ENCODE measurements around the gene AMPD2. TPM values are rescaled to one million over a fixed set of nuclear protein-coding genes. Genes with fewer than 3 reads are reported as not detected.

Gene AMPD2
- polyA plus RNA-seq (ENCODE audit: insufficient read length): 50.3 TPM
- long read RNA-seq, donor 1, partial matches to known transcripts: 12 of 13 reads
- long read RNA-seq, donor 1, other reads (novel, unspliced or antisense): 0 of 13 reads
- long read RNA-seq, donor 2, partial matches to known transcripts: 0 of 2 reads
- long read RNA-seq, donor 2, other reads (novel, unspliced or antisense): 0 of 2 reads
- long read RNA-seq, donor 3, partial matches to known transcripts: 0 of 3 reads
- long read RNA-seq, donor 3, other reads (novel, unspliced or antisense): 0 of 3 reads
- long read RNA-seq, donor 4: 0 reads
- long read RNA-seq, donor 5, transcript AMPD2-202 (18 exons, 3,728 nt): major isoform, 5 of 15 reads
- long read RNA-seq, donor 5, partial matches to known transcripts: 7 of 15 reads
- long read RNA-seq, donor 5, other reads (novel, unspliced or antisense): 0 of 15 reads
- long read RNA-seq, donor 6, partial matches to known transcripts: 7 of 10 reads
- long read RNA-seq, donor 6, other reads (novel, unspliced or antisense): 0 of 10 reads
- long read RNA-seq, donor 7, partial matches to known transcripts: 0 of 6 reads
- long read RNA-seq, donor 7, other reads (novel, unspliced or antisense): 0 of 6 reads
- long read RNA-seq, donor 8, partial matches to known transcripts: 0 of 2 reads
- long read RNA-seq, donor 8, other reads (novel, unspliced or antisense): 0 of 2 reads

- peak; percentile 68 for DNase-seq
Measured at GRCh38 chr1:109619576-109620400, at the start of gene AMPD2, which contains the start of gene GNAT2. Gene AMPD2 (plus strand): TSS chr1:109619837. CDS start chr1:109621176, 1,339 bp downstream. Gene GNAT2 (minus strand): TSS chr1:109619616. CDS start chr1:109612870, 6,746 bp downstream.

DNA sequence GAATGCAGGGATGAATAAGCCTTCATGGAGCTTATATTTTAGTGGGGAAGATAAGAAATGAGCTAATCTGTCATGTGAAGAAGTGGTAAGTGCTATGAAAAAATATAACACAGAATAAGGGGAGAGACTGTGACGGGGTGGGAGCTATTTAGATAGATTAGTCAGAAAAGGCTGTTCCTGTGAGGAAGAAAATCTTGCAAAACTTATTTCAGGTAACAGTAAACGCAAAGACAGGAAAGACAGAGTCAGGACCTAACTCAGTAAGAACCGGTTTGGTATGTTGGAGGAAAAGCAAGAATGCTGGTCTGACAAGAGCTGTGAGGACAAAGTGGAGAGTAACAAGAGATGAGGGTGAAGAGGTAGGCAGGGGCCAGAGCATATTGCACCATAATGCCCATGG is 49.2 kb upstream of the AMPD2 start:
- no peak for DNase-seq

GRCh38 chr1:109573785-109574184 is 45.9 kb upstream of the AMPD2 start:
- no peak for DNase-seq

- no peak for DNase-seq
Measured at GRCh38 chr1:109578947-109579443, 40.6 kb upstream of the AMPD2 start.

DNA sequence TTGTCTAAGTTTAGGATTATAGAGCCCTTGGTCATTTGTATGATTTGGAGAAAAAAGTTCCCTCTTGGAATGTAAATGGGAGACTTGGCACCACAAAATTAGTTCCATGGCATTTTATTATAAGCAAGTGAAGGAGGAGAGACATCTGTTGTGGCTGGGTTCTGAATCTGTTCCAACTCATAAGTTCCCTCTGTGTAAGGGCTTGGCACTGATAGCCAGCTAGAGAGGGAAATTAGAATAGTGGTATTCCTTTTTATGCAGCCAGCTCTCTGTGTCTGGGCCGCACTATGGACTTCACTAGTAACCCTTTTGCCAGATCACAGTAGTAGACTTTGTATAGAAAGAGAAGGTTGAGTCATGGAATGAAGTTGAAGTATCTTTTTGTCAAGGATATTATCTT is 40.1 kb upstream of the AMPD2 start:
- no peak for DNase-seq

GRCh38 chr1:109582021-109582420 is 37.6 kb upstream of the AMPD2 start:
- DNase-seq: no peak

DNA sequence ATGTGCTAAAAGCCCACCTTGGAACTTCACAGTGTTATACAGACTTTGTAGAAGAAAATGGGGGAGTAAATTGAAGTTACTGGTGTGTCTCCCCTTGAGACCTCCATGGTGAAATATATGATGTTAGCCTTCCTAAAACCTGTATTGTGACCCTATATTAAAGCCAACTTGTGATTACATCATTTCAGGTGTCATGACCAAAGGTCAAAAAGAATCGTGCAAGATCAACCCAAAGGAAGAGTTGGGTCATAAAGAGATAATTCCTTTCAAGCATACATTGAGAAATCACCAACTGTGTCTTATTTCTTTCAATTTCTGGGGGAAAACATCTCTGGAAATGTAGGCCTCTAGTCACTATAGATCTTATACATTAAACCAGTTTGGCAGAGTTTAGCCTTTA is 34.9 kb upstream of the AMPD2 start:
- DNase-seq: no peak

- DNase-seq: no peak
Measured at GRCh38 chr1:109586055-109586454, 33.6 kb upstream of the AMPD2 start.

DNA sequence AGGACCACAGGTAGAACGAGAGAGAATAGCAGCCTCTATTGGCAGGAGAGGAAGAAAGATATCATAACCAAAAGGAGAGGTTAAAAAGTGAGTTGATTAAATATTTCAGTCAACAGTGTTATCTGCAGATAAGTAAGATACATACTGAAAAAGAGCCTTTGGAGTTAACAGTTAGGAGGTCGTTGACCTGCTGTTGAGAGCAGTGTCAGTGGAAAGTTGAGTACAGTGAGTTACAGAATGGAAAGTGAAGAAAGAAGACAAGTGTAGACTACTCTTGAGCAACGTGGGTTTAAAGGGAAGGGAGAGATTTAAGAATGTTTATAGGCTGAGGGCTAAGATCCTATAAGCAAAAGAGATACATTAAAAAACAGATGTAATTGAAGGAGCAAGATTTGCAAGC is 30.5 kb upstream of the AMPD2 start:
- DNase-seq: no peak

DNA sequence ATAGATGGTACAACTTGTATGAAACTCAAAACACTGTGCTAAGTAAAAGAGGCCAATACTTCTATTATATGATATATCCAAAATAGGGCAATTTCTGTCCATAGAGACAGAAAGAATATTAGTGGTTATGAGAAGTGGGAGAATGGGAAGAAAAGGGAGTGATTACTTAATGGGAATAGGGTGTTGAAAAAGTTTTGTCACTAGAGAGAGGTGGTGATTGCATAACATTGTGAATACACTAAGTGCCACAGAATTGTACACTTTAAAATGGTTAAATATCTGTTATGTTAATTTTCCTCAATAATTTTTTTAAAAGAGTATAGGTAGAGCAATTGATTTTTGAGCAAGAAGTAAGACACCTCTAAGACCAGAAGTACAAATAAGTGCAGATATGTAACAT is 30.0 kb upstream of the AMPD2 start:
- no peak for DNase-seq

- no peak for DNase-seq
Measured at GRCh38 chr1:109592916-109593315, 26.7 kb upstream of the AMPD2 start.

GRCh38 chr1:109595531-109595930 is 24.1 kb upstream of the AMPD2 start:
- DNase-seq: no peak

GRCh38 chr1:109598156-109598555 is 21.5 kb upstream of the AMPD2 start:
- DNase-seq: no peak

DNA sequence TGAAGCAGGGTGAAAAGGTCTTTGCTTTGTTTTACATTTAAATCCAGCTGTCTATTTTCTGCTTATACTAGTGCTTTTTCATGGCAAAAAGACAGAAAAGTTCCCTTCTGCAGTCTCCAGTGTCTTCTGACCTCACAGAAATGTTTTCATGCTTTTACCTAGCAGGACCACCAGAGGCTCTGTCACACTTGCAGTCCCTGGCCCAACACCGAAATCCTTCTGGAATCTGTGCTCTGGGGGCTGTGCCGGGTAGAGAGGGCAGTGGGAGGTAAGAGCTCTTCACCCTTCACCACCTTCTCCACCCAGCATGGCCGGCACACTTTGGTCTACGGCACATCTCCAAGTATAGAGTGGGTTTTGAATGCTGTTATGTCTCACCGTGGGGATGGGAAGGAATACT is 21.0 kb upstream of the AMPD2 start:
- DNase-seq: no peak

DNA sequence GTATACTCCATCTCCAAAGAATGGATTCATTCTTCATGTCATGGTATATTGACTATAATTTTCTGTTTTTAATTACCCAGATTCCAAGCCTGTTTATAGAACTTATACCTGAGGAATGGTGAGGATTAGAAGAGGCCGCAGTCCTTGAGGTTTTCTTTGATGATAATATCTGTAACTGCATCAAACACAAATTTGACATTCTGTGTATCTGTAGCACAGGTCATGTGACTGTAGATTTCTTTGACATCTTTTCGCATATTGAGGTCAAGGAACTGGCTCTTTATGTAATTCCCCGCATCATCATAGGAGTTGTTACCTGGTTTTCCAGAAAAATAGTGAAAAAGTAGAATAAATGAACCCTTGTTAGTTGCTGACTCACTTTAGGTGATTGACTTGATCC is 16.4 kb upstream of the AMPD2 start:
- DNase-seq: no peak

DNA sequence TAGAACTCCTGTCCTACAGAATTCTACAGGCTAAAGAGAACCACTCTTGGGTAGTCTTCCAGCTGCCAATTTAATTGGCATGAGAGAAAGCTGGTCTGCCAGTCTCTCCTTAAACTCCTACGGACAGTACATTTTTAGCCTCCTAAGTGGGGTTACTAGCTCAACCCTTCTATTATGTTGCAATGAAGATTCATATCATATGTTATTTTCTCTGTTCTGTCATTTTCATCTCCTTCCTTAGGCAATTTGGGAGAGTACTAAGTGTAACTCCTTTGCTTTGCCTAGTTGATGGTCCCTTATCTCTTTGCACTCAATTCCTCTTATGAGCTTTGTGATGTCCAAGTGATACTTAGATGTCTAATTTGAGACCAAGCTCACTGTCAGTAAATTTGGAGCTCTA is 14.3 kb upstream of the AMPD2 start:
- DNase-seq: no peak

DNA sequence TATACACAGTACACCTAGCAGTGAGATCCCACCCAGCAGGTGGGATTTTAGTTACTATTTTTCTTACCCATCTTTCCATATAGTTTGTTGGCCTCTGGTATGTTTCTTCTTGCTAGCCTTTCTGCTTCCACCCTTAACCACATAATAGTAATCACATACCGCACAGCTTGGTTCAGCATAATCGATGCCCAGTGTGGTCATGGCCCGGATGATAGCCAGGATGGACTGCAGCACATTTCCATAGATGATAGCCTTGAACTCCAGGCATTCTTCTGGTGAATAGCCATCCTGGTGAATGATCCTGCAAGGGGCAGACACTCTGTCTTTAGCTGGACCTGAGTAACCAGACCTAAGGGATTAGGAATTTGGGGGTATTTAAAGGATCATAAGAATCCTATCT is 9.8 kb upstream of the AMPD2 start:
- no peak for DNase-seq

GRCh38 chr1:109610609-109611307 is 8.9 kb upstream of the AMPD2 start:
- DNase-seq: no peak

DNA sequence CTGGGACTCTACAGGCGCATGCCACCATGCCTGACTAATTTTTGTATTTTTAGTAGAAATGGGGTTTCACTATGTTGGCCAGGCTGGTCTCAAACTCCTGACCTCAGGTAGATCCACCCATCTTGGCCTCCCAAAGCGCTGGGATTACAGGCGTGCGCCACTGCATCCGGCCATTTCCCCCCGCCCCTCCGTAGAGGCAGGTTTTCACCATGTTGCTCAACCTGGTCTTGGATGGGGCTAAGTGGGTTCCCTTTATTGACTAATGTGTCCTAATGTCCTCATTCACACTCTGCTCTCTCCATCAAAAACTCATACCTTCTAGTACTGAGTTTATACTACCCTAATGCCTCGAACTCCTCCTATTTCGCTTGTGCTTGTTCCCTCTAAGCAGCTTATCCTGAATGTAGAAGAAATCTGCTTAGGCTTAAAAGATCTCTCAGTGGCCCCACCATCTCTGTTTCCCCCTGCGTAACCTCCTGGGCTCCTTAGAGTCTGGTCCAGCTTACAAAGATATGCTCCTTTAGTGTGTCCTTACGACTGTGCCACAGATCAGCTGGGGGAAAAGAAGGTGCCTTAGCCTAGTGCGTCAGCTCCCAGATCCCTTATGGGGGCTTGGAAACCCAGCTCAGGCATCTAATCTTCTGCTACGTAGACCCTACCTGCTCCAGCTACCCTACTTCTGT is 8.2 kb upstream of the AMPD2 start:
- DNase-seq: no peak

GRCh38 chr1:109613361-109614147 is 6.1 kb upstream of the AMPD2 start:
- DNase-seq: no peak
